ENCODE data around the gene NLRC5.
"Not testable (repeated sequence)": the region's sequence is repeated elsewhere in the genome, so short reads cannot be mapped to it uniquely, and the experiment has no call there.

The NLRC5 gene

GRCh38 chr16:56961386-56961785 is 28.0 kb upstream of the NLRC5 start:
- no peak for DNase-seq

GRCh38 chr16:56961851-56962281 is 27.5 kb upstream of the NLRC5 start, which contains the start of gene CETP:
TSS of gene CETP (plus strand) at chr16:56961950. CDS start at chr16:56961980, 30 bp downstream.
- DNase-seq = no peak

DNA sequence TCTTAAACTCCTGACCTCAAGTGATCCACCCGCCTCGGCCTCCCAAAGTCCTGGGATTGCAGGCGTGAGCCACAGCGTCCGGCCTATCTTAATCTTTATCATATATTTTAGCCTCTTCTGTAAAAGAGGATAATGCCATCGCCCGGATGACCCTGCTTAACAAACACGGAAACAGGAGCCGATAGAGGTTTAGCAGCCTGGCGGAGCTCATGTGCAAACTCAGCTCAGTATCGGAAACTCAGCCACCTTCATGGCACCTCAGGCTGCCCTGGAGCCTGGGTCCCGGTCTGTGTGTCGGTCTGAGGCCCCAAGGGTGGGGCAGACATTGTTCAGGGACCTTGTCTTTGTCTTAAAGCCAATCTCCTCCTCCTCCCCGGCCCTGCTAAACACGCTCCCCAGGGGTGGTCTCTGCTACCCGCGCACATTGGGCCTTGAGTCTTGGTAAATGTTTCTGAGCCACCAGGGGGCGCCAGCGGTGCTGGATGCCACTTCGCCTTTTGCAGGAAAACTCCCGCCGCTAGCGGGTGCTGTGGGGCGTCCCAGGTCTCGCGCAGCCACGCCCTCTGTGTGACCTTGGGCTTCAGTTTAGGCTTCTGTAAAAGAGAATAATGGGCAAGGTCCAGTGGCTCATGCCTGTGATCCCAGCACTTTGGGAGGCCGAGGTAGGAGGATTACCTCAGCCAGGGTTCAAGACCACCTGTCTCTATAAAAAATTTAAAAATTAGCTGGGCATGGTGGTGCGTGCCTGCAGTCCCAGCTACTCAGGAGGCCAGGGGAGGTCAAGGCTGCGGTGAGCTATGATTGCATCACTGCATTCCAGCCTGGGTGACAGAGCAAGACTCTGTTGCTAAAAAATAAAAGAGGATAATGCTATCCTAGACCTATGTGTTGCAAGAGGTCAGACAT is 24.9 kb upstream of the NLRC5 start:
- DNase-seq = peak; percentile 94

DNA sequence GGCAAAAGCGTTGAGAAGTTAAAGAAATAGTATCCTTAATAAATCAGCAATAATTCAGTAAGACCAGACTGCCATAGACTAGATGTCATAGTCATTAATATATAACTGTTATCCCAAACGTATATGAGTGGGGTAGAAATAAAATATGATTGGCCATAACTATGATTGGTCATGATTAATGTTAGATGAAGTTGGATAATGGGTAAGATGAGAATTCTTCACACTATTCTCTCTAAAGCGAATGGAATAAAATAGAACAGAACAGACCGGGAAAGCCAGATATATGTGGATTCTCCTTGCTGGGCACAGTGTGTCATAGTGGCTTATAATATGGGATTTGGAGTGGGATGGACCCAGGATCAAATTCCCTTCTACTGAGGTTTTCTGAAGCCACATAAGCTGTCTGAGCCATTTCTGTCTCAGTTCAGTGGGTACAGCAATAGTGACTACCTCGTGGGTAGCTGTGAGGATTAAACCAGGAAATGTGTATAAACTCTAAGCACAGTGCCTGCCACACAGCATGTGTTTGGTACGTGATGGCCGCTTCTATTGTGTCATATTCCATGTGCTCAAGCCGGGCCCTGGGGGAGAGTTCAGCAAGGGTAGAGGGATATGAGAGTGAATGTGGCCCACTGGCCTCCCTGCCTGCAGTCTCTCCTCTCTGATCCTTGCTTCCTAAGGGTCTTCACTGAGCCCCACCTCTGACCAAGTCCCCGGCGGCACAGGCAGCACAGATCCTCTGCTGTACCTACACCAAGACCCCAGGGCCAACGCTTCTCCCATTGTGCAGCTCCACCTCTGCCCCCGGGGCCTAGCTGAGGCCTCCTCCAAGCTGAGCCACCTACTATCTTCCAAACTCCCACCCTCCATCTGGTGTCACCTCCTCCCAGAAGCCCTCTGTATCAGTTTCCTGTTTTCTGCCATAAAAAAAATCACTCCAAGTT is 23.9 kb upstream of the NLRC5 start:
- DNase-seq = no peak

DNA sequence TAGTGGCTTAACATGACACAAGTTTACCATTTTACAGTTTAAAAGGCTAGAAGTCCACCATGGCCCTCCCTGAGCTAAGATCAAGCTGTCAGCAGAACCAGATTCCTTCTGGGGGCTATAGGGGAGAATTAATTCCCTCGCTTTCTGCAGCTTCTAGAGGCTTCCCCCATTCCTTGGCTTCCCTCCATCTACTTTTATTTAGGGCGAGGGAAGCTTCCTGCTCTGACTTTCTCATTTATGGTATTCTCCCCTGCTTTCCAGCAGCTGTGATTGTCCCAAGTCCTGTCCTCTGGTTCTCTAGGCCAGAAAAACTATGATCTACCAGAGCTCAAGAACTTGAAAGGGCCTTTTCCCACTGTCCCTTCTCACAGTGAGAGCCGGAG is 23.3 kb upstream of the NLRC5 start:
- DNase-seq = no peak

DNA sequence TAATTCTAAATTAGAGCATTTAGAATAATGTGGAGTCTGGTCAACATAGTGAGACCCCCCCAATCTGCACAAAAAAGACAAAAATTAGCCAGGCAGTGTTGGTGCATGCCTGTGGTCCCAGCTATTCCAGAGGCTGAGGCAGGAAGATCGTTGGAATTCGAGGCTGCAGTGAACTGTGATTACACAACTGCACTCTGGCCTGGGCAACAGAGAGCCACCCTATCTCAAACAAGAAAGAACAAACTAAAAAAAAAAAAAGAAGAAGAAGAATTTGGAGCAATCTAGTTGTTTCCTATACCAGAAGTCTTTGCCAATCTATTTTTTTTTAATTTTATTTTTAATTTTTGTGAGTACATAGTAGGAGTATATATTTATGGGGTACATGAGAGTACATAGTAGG is 21.6 kb upstream of the NLRC5 start:
- DNase-seq = no peak

- DNase-seq = no peak
Observed at GRCh38 chr16:56969769-56970168, 19.6 kb upstream of the NLRC5 start.

DNA sequence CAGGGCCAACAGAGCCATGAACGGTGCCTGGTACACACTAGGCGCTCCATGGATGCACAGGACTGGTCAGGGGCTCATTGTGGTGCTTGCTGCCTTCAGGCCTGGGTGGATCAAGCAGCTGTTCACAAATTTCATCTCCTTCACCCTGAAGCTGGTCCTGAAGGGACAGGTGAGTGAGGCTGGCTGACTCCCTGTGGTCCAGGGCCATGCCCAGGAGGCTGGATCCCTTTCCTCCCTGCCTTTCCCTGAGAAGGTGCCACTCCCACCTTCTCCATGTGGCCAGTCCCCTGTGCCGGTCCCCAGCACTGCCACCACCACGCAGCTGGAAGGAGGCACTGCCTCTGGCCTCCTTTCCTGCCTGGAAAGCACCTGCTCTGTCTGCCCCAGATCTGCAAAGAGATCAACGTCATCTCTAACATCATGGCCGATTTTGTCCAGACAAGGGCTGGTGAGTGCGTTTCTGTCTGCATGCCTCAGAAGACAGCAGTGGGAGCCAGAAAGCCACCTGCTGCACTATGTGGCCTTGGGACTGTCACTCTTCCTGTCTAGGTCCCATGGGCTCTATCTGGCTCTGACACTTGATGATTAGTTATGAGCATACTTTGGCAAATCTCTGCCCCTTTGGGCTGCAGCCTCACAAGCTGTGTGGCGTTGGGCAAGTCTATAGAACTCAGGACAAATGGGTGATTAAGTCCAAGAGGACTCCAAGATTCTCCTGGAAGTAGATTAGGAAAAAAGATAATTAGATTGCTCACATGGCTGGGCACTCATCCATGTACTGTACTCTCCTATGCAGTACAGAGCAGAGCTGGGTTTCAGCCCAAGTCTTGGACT is 18.2 kb upstream of the NLRC5 start:
- DNase-seq = no peak

- DNase-seq = no peak
Observed at GRCh38 chr16:56971768-56972043, 17.7 kb upstream of the NLRC5 start.

- no peak for DNase-seq
Observed at GRCh38 chr16:56972403-56973293, 16.7 kb upstream of the NLRC5 start.

- no peak for DNase-seq
Observed at GRCh38 chr16:56973294-56973689, 16.1 kb upstream of the NLRC5 start.

GRCh38 chr16:56973899-56974298 is 15.5 kb upstream of the NLRC5 start:
- DNase-seq = not testable (repeated sequence)

- no peak for DNase-seq
Observed at GRCh38 chr16:56974549-56975300, 14.6 kb upstream of the NLRC5 start.

DNA sequence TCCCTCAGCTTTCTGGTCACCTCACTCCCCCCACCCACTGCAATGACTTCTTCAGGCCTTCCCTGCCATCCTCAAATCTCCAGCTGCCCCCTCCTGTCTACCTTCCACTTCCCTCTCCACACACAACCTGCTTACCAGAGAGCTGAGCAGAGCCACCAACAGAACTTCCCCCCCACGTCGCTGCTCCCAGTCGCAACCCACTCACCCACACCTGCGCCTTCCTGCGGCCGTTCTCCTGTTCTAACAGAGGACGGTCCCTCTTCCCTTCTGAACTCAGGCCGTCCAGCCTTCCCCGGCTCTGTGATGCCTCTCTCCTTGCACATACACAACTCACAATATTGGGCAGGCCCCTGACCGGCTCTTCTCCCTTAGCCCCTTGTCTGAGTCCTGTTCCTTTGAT is 13.6 kb upstream of the NLRC5 start:
- DNase-seq = no peak

- no peak for DNase-seq
Observed at GRCh38 chr16:56977216-56977615, 12.1 kb upstream of the NLRC5 start.

GRCh38 chr16:56977823-56978430 is 11.4 kb upstream of the NLRC5 start:
- DNase-seq = no peak

- DNase-seq = no peak
Observed at GRCh38 chr16:56980201-56980535, 9.2 kb upstream of the NLRC5 start.

- no peak for DNase-seq
Observed at GRCh38 chr16:56980792-56981724, 8.3 kb upstream of the NLRC5 start.

DNA sequence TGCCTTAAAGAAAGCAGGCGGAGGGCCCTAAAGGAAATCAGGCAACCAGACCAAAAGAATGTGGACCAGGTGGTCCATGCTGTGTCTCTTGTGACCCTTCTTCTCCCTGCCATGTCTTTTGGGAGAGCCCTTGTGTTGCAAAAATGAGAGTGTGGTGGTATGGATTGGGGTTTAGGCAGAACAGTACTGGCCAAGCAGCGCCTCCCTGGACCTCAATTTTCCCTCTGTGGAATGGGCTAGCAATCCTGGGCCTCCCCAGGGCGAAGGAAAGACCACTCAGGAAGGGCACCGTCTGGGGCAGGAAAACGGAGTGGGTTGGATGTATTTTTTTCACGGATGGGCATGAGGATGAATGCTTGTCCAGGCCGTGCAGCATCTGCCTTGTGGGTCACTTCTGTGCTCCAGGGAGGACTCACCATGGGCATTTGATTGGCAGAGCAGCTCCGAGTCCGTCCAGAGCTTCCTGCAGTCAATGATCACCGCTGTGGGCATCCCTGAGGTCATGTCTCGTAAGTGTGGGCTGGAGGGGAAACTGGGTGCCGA is 7.6 kb upstream of the NLRC5 start:
- DNase-seq = no peak
